CD14-positive monocyte (primary cell): ENCODE data around the gene FBRS. TPM values are rescaled to one million over a fixed set of nuclear protein-coding genes. Genes with fewer than 3 reads are reported as not detected.

Experiments
- DNase-seq, 3 donors: peaks; one replicate each; pipeline ENCODE4 v3.0.0-alpha.2; 2011 to 2022
- H2AFZ ChIP-seq: 2 replicates; pipeline ENCODE4 v1.6.0; 2012; ENCODE audit warnings: mild to moderate bottlenecking, low read depth, low read length, inconsistent platforms; ENCODE audit not compliant: insufficient read depth, poor library complexity, severe bottlenecking
- H3K27ac ChIP-seq, 2 donors: 1 replicate in 1 of 2; 2 replicates in 1 of 2; pipeline ENCODE4 v1.5.1; 2012 to 2013; ENCODE audit warnings: low read length in 2 of 2, control low read depth in 1 of 2, inconsistent platforms in 1 of 2, low read depth in 1 of 2, mild to moderate bottlenecking in 1 of 2
- H3K27me3 ChIP-seq, 2 donors: one replicate each; pipeline versions ENCODE4 v1.6.0 to v1.6.1; 2011 to 2013; ENCODE audit warnings: low read length in 2 of 2; ENCODE audit not compliant: control insufficient read depth in 2 of 2, insufficient read depth in 2 of 2
- H3K36me3 ChIP-seq, 2 donors: replicated peaks in 1 of 2; 1 replicate in 1 of 2; 2 replicates in 1 of 2; pipeline versions ENCODE4 v1.5.1 to v1.6.1; 2012 to 2013; ENCODE audit warnings: low read length in 2 of 2, control low read depth in 1 of 2, inconsistent platforms in 1 of 2, mild to moderate bottlenecking in 1 of 2; ENCODE audit not compliant: insufficient read depth in 2 of 2, control insufficient read depth in 1 of 2
- H3K4me1 ChIP-seq, 2 donors: 1 replicate in 1 of 2; 2 replicates in 1 of 2; pipeline versions ENCODE4 v1.5.1 to v1.6.1; 2012 to 2013; ENCODE audit warnings: low read length in 2 of 2, control low read depth in 1 of 2, inconsistent platforms in 1 of 2, mild to moderate bottlenecking in 1 of 2, moderate library complexity in 1 of 2; ENCODE audit not compliant: insufficient read depth in 2 of 2, control insufficient read depth in 1 of 2
- H3K4me2 ChIP-seq: replicated peaks from 2 replicates; pipeline ENCODE3; 2012; ENCODE audit warnings: low read length, moderate library complexity, mild to moderate bottlenecking; ENCODE audit not compliant: poor library complexity, severe bottlenecking; ENCODE audit errors: extremely low read depth
- H3K4me3 ChIP-seq, 3 experiments: fragments of 200-600 bp in 1 of 3; sonication (generic) in 1 of 3; replicated peaks in 1 of 3; 1 replicate in 2 of 3; 2 replicates in 1 of 3; pipeline ENCODE4 v1.5.1; 2011 to 2013; ENCODE audit warnings: low read length in 3 of 3, mild to moderate bottlenecking in 3 of 3, control low read depth in 2 of 3, low read depth in 2 of 3, inconsistent platforms in 1 of 3, moderate library complexity in 1 of 3
- H3K79me2 ChIP-seq: 2 replicates; pipeline ENCODE4 v1.6.0; 2012; ENCODE audit warnings: mild to moderate bottlenecking, control low read depth, inconsistent platforms, low read length, moderate library complexity; ENCODE audit not compliant: insufficient read depth
- H3K9ac ChIP-seq: 2 replicates; pipeline ENCODE4 v1.6.0; 2017; ENCODE audit warnings: low read length, mild to moderate bottlenecking; ENCODE audit not compliant: insufficient read depth, poor library complexity, severe bottlenecking
- H3K9me3 ChIP-seq, 2 donors: replicated peaks in 1 of 2; 1 replicate in 1 of 2; 2 replicates in 1 of 2; pipeline versions ENCODE4 v1.5.1 to v1.6.1; 2012 to 2013; ENCODE audit warnings: low read length in 2 of 2, control low read depth in 1 of 2; ENCODE audit not compliant: control insufficient read depth in 1 of 2, insufficient read depth in 1 of 2
- H4K20me1 ChIP-seq: 2 replicates; pipeline ENCODE4 v1.6.0; 2012; ENCODE audit warnings: mild to moderate bottlenecking, low read length, control low read depth, moderate library complexity; ENCODE audit not compliant: insufficient read depth
- H3K27ac Mint-ChIP-seq, 7 donors: one replicate each; pipeline ENCODE4 v1.8.0; 2020; ENCODE audit warnings: mild to moderate bottlenecking in 7 of 7, mixed read lengths in 7 of 7, moderate library complexity in 6 of 7, inconsistent platforms in 2 of 7
- H3K27me3 Mint-ChIP-seq, 3 donors: one replicate each; pipeline ENCODE4 v1.8.0; 2021 to 2022; ENCODE audit warnings: low read depth in 3 of 3, mild to moderate bottlenecking in 3 of 3, mixed read lengths in 3 of 3, moderate library complexity in 3 of 3, inconsistent platforms in 1 of 3
- H3K36me3 Mint-ChIP-seq, 2 donors: one replicate each; pipeline ENCODE4 v1.8.0; 2020; ENCODE audit warnings: mixed read lengths in 2 of 2, inconsistent platforms in 1 of 2, mild to moderate bottlenecking in 1 of 2
- H3K4me1 Mint-ChIP-seq: one replicate; pipeline ENCODE4 v1.8.0; 2020; ENCODE audit warnings: mild to moderate bottlenecking, mixed read lengths
- H3K4me3 Mint-ChIP-seq, 2 donors: one replicate each; pipeline ENCODE4 v1.8.0; 2020; ENCODE audit warnings: mild to moderate bottlenecking in 2 of 2, mixed read lengths in 2 of 2, moderate library complexity in 1 of 2
- H3K9me3 Mint-ChIP-seq, 7 donors: one replicate each; pipeline ENCODE4 v1.8.0; 2020 to 2022; ENCODE audit warnings: mixed read lengths in 7 of 7, mild to moderate bottlenecking in 6 of 7, moderate library complexity in 6 of 7, inconsistent platforms in 2 of 7
- whole genome bisulfite sequencing: methylation state at CpG from one replicate; pipeline ENCODE4 v1.1.5; 2013; ENCODE audit warnings: missing lambda C conversion rate; ENCODE audit not compliant: insufficient coverage; 5-methylcytosine and 5-hydroxymethylcytosine counted together
- intact Hi-C, 2 donors: fragments of 100-400 bp; cut with micrococcal nuclease; formaldehyde crosslinking; loops; one replicate each; pipeline versions ENCODE4 v1.15.0 to v1.15.1; 2023
- polyA plus RNA-seq, 3 donors: library from polyadenylated mRNA; depleted of rRNA in 1 of 3; unstranded in 2 of 3; stranded (reverse) in 1 of 3; fragments of 300-500 nt in 2 of 3; fragments of >200 nt in 1 of 3; fragmentation: Illumina TruSeq in 2 of 3; gene quantifications; 1 replicate in 2 of 3; 2 replicates in 1 of 3; pipeline ENCODE4 v1.2.3, GENCODE V29; 2012 to 2021
- TF ChIP-seq, protein P1 (sequence below): fragments of 200-600 bp; IDR thresholded peaks from one replicate; pipeline ENCODE4 v1.8.0; 2022; ENCODE audit warnings: antibody characterized with exemption, mild to moderate bottlenecking

The FBRS gene
- polyA plus RNA-seq, 3 donors: 1.4 to 44.8 (median 2.1) TPM

GRCh38 chr16:30669026-30669902, 11.0 kb downstream of the FBRS start:
- TF ChIP-seq, protein P1, sequence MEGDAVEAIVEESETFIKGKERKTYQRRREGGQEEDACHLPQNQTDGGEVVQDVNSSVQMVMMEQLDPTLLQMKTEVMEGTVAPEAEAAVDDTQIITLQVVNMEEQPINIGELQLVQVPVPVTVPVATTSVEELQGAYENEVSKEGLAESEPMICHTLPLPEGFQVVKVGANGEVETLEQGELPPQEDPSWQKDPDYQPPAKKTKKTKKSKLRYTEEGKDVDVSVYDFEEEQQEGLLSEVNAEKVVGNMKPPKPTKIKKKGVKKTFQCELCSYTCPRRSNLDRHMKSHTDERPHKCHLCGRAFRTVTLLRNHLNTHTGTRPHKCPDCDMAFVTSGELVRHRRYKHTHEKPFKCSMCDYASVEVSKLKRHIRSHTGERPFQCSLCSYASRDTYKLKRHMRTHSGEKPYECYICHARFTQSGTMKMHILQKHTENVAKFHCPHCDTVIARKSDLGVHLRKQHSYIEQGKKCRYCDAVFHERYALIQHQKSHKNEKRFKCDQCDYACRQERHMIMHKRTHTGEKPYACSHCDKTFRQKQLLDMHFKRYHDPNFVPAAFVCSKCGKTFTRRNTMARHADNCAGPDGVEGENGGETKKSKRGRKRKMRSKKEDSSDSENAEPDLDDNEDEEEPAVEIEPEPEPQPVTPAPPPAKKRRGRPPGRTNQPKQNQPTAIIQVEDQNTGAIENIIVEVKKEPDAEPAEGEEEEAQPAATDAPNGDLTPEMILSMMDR: no peak
- H3K27me3 Mint-ChIP-seq: no peaks in the 10 kb centered on the region
- Histone ChIP-seq H3K4me2 (no peak overlapping the region), H3K36me3 (peaks cover 62 to 67% of the 10 kb centered on the region in 2 donors), H2AFZ (no peak overlapping the region), H3K27ac (no peak overlapping the region), H3K4me1 (no peaks in the 10 kb centered on the region), H4K20me1 (peaks cover 62% of the 10 kb centered on the region), H3K4me3 (no peak overlapping the region), H3K9me3 (no peaks in the 10 kb centered on the region), H3K27me3 (no peaks in the 10 kb centered on the region), H3K9ac (no peak overlapping the region), H3K79me2 (peaks cover 11% of the 10 kb centered on the region)
- no peak overlapping the region for H3K4me3 Mint-ChIP-seq
- H3K36me3 Mint-ChIP-seq: peaks cover 44 to 71% of the 10 kb centered on the region in 2 donors
- no peaks in the 10 kb centered on the region for H3K4me1 Mint-ChIP-seq
- H3K9me3 Mint-ChIP-seq: no peaks in the 10 kb centered on the region
- intact Hi-C loops: no loop called here
- H3K27ac Mint-ChIP-seq: peak overlapping the region in 1 of 7 donors; percentile 37
- 98% methylated on average over 26 of the region's 41 CpGs for WGBS
- no peak for DNase-seq

DNA sequence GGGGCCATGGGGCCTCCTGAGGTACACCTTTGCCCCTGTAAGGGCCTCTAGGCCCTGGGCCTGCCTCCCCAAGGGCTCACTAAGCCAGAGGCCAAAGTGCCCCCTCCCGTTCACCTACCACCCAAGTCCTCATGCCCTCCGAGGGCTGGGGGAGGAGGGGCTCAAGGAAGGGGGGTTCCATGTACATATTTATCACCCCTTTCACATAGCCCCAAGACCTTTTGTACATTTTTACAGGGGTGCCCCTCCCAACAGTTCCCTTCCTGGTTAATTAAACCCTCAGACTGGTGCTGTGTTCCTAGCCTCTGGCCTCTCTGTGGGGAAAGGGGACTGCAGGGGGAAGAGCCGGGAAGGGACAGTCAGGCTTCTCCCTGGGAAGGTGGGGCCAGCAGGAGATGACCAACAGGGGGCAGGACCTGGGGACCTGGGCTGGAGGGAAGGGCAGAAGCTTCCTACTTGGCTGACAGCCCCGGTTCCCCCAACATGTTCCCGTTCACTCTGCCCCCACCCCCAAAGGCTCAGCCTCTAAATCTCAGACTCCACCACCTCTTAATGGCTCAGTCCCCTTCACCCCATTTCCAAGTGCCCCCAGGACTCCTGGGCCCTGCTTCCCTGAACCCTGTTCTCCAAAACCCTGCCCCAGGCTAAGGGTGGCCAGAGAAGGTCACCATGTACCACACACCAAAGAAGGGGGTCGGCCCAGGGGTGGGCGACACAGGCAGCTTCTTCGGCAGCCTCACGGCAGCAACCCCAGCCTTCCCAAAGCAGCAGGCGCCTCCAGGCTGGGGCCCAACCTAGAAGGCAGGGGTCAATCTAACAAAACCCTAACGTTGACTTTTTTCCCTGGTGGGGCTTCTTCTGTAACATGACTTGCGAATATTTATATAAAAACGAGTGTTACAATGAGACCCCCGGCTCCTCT, 11.9 kb downstream of the FBRS start:
- no peaks in the 10 kb centered on the region for H3K27me3 ChIP-seq
- Mint-ChIP-seq H3K4me3 (no peak overlapping the region), H3K4me1 (no peaks in the 10 kb centered on the region), H3K9me3 (no peaks in the 10 kb centered on the region), H3K27ac (peak overlapping the region in 4 of 7 donors; percentile 21 to 61 (median 47)), H3K27me3 (no peaks in the 10 kb centered on the region), H3K36me3 (peaks cover 40 to 63% of the 10 kb centered on the region in 2 donors)
- no peak overlapping the region for H3K4me3 ChIP-seq
- no peaks in the 10 kb centered on the region for H3K9me3 ChIP-seq
- peaks cover 53% of the 10 kb centered on the region for H4K20me1 ChIP-seq
- DNase-seq: no peak
- H3K4me1 ChIP-seq: no peaks in the 10 kb centered on the region
- 94% methylated on average over 7 of the region's 14 CpGs for WGBS
- no peak overlapping the region for H2AFZ ChIP-seq
- H3K4me2 ChIP-seq: no peak overlapping the region
- H3K27ac ChIP-seq: no peak overlapping the region
- no peak overlapping the region for H3K9ac ChIP-seq
- H3K79me2 ChIP-seq: peaks cover 4% of the 10 kb centered on the region
- H3K36me3 ChIP-seq: peaks cover 54 to 59% of the 10 kb centered on the region in 2 donors
- intact Hi-C loops: no loop called here
- TF ChIP-seq, protein P1: no peak
